ENCODE data around the gene RASGRF2. TPM values are rescaled to one million over a fixed set of nuclear protein-coding genes. Genes with fewer than 3 reads are reported as not detected.

The RASGRF2 gene
- total RNA-seq, 4 donors from 2014 or later = 3.8 to 9.1 (median 5.3) TPM

- TF ChIP-seq POLR2A (IDR thresholded peaks at IDR 0.05) (no peak), CTCF (IDR thresholded peaks at IDR 0.05) (peak in 1 of 4 experiments; percentile 23), POLR2AphosphoS5 (IDR thresholded peaks at IDR 0.05) (no peak), EP300 (IDR thresholded peaks at IDR 0.05) (no peak)
- no peaks in the 10 kb centered on the region for H3K9me3 ChIP-seq
- no peaks in the 10 kb centered on the region for H3K36me3 ChIP-seq
- H3K4me3 ChIP-seq = peak overlapping the region; percentile 2 to 54
- H3K4me1 ChIP-seq = peaks cover 0 to 16% (median 0%) of the 10 kb centered on the region in 3 donors
- H3K27ac ChIP-seq = peak overlapping the region in 3 of 4 donors; percentile 59 to 81 (median 76)
- peak; percentile 65 for ATAC-seq
- 4% methylated on average over 17 to 21 of the region's 84 CpGs for WGBS, 2 donors (ENCODE audit: low coverage in 1 of 2)
- peaks cover 57% of the 10 kb centered on the region for H3K27me3 ChIP-seq
Measured at GRCh38 chr5:80960531-80961375, 590 bp downstream of the RASGRF2 start.

- peak overlapping the region in 3 of 4 donors; percentile 59 to 81 (median 76) for H3K27ac ChIP-seq
Measured at GRCh38 chr5:80961376-80962281, 1.5 kb downstream of the RASGRF2 start.

GRCh38 chr5:80962630-80963520 lies 2.7 kb downstream of the RASGRF2 start:
- Histone ChIP-seq H3K27me3 (peaks cover 50% of the 10 kb centered on the region), H3K9me3 (no peaks in the 10 kb centered on the region), H3K4me1 (peaks cover 0 to 25% (median 0%) of the 10 kb centered on the region in 3 donors), H3K4me3 (no peak overlapping the region), H3K27ac (peak overlapping the region in 1 of 4 donors; percentile 24), H3K36me3 (no peaks in the 10 kb centered on the region)
- ATAC-seq = no peak
- TF ChIP-seq EP300 (IDR thresholded peaks at IDR 0.05) (no peak), POLR2AphosphoS5 (IDR thresholded peaks at IDR 0.05) (no peak), CTCF (IDR thresholded peaks at IDR 0.05) (no peak), POLR2A (IDR thresholded peaks at IDR 0.05) (no peak)
- 59 to 73% methylated on average over 2 of the region's 2 CpGs for WGBS, 2 donors (ENCODE audit: low coverage in 1 of 2)

More at GRCh38 chr5:80961376-80962281, 1.5 kb downstream of the RASGRF2 start:
- H3K4me3 ChIP-seq = peak overlapping the region; percentile 2 to 54
- ATAC-seq = no peak
- H3K4me1 ChIP-seq = peaks cover 0 to 16% (median 0%) of the 10 kb centered on the region in 3 donors
- no peaks in the 10 kb centered on the region for H3K36me3 ChIP-seq
- 23 to 30% methylated on average over 16 to 17 of the region's 18 CpGs for WGBS, 2 donors (ENCODE audit: low coverage in 1 of 2)
- peaks cover 57% of the 10 kb centered on the region for H3K27me3 ChIP-seq
- TF ChIP-seq EP300 (IDR thresholded peaks at IDR 0.05) = no peak
- no peak for TF ChIP-seq POLR2A (IDR thresholded peaks at IDR 0.05)
- no peak for TF ChIP-seq CTCF (IDR thresholded peaks at IDR 0.05)
- no peak for TF ChIP-seq POLR2AphosphoS5 (IDR thresholded peaks at IDR 0.05)
- H3K9me3 ChIP-seq = no peaks in the 10 kb centered on the region

GRCh38 chr5:80963521-80963895 lies 3.3 kb downstream of the RASGRF2 start:
- 21 to 58% methylated on average over 2 of the region's 2 CpGs for WGBS, 2 donors (ENCODE audit: low coverage in 1 of 2)
- no peak for TF ChIP-seq POLR2AphosphoS5 (IDR thresholded peaks at IDR 0.05)
- TF ChIP-seq CTCF (IDR thresholded peaks at IDR 0.05) = no peak
- TF ChIP-seq EP300 (IDR thresholded peaks at IDR 0.05) = no peak
- no peak for TF ChIP-seq POLR2A (IDR thresholded peaks at IDR 0.05)
- no peak for ATAC-seq
- Histone ChIP-seq H3K36me3 (no peaks in the 10 kb centered on the region), H3K27ac (peak overlapping the region in 1 of 4 donors; percentile 24), H3K4me3 (no peak overlapping the region), H3K27me3 (peaks cover 44% of the 10 kb centered on the region), H3K9me3 (no peaks in the 10 kb centered on the region), H3K4me1 (peaks cover 0 to 31% (median 0%) of the 10 kb centered on the region in 3 donors)
